EL (cell line): ENCODE data around the gene MBP.
A peak's percentile ranks its signal among the peaks of the same experiment; 100 is the strongest.

Experiments
- DNase-seq: peaks from one replicate; pipeline ENCODE4 v3.0.0-alpha.2; 2016

Gene MBP

GRCh38 chr18:77016936-77017335 lies 115.6 kb downstream of the MBP start:
- no peak for DNase-seq

GRCh38 chr18:77015771-77016710 lies 116.5 kb downstream of the MBP start:
- DNase-seq: no peak

DNA sequence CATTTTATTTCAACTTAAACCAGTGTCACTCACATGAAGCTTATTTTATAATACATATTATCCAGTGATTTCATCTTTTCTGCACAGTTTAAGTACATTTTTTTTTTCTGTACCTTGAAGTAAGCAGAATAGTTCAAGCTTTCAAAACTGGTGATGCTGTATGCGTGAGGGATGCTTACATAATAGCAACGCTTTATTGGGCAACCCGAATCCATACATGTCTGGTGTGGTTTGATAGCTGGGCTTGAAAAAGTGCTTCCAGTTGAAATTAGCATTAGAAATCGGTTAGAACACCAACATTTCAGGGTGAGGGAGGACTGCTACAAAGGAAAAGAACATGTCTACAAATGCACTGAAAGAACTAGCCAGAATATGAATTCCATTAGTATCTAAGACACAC lies 117.4 kb downstream of the MBP start:
- DNase-seq: no peak

- no peak for DNase-seq
Measured at GRCh38 chr18:77014538-77014937, 118.0 kb downstream of the MBP start.

DNA sequence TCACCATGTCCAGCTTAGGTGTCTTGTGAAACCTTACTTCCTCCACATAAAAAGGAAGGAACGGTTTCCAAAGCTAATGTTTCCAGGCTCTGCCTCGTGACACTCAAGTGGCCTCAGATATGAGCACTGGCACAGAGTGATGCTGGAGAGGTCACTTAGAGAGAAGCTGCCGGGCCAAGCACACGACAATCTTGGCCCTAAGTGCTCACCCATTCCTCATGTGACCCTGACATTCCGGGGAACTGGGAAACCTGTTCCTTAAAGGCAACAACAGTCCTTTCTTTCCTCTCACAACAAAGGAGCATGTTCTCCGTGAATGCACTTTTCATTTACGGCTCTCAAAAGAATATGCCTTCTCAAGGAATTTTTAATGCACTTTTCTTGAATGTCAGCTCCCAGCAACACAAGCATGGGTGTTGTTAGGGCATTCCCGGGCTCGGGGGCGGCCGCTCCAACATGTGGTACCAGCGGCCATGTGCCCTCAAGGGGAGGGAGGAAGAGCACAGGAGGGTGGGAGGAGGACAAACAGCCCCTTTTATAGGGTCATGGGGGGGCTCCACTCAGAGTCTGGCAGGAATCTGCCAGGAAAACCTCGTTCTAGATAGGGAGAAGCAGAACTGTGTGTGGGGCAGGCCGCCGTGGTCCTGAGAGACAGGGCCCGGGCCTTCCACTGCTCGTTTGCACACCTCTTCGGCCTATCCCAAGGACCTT lies 118.6 kb downstream of the MBP start:
- DNase-seq: no peak

DNA sequence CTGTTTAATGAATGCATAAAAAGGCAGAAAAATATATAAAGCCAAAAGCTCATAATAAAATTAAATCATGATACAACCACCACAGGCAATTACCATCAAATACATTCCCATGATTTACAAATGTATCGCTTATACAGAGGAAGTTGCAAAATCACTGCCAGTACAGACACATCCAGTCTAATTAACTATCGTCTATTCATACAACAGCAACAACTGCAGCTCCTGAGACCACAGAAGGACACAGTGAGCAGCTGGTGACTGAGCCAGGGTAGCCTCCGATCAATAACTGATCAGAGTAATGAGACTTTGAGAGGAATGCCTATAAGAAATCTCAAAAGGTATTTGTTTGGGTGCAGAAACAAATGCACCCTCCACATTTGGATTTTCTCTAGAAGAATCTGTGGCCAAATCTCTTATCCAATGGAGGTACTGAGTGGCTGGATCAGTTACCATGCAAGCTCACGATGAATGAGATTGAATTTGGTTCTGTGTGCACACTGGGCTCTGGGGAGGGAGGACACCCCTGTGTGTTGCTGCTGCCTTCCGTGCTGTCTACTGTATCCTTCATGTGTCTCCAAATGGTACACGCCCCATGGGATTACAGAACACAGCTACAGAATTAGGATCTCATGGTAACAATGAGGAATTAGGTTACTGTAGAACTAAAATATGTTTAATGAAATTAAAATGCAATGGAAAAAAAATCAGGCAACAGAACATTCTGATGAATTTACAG lies 119.6 kb downstream of the MBP start:
- no peak for DNase-seq

DNA sequence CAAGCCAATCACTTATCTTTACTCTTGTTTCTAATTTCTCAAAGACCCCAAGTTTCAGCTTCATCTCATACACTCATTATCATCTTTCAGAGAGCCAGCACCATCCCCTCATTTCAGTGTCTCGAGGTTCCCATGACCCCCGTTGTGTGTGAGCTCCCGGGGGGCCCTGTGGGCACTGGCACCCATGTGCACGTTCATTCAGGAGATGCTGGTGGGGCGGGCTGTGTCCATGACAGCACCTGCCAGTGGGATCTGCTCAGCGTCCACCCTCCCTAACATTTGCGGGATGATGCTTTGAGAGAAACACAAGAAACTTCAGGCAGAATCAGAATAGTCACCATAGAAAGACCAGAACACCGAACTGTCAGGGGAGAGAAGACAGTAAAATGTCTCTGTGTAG lies 120.5 kb downstream of the MBP start:
- no peak for DNase-seq

GRCh38 chr18:77009675-77010074 lies 122.9 kb downstream of the MBP start:
- DNase-seq: no peak

GRCh38 chr18:77008576-77009315 lies 123.8 kb downstream of the MBP start:
- DNase-seq: no peak

- no peak for DNase-seq
Measured at GRCh38 chr18:77008006-77008405, 124.6 kb downstream of the MBP start.

DNA sequence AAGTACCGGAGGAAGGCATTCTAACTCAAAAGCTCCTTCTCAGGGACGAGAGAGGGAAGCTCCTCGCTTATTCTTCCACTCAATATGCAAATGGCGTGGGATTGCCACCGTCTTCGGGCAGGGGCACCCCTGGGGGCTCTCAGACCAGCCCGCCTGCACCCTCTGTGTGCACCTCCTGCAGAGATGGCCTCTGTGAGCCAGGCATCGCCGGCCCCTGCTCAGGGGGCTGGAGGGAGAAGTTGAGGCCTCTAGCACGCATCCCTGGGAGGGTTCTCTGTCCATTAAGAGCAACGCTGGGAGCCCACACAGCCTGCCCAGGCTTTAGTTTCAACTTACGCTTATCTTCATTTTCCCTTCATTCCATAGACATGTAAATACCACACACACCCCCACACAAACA lies 125.3 kb downstream of the MBP start:
- no peak for DNase-seq

- no peak for DNase-seq
Measured at GRCh38 chr18:77006305-77007175, 126.0 kb downstream of the MBP start.

DNA sequence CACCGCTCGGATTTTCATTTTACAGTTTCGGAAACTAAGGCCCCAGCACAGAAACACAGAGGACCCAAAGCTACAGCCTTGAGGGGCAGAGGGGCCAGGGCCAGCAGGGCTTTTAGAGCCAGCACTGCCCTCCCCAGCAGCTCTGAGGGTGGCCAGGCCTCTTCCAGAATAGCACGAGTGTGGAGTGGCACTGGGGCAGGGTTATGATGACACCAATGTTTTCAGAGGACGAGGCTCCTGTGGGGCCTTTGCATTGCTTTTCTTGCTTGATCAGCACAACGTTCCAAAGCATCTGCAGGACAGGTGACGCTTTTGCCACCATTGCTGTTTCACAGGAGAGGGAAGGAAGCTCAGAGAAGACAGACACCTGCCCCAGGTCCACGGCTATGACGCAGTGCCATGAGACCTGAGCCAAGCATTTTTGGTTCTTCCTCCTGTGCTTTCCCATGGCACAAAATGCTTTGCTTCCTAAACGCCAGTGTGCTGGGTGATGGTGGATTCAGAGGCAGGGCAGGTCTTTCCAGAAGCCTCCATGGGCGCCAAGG lies 126.9 kb downstream of the MBP start:
- DNase-seq: no peak

DNA sequence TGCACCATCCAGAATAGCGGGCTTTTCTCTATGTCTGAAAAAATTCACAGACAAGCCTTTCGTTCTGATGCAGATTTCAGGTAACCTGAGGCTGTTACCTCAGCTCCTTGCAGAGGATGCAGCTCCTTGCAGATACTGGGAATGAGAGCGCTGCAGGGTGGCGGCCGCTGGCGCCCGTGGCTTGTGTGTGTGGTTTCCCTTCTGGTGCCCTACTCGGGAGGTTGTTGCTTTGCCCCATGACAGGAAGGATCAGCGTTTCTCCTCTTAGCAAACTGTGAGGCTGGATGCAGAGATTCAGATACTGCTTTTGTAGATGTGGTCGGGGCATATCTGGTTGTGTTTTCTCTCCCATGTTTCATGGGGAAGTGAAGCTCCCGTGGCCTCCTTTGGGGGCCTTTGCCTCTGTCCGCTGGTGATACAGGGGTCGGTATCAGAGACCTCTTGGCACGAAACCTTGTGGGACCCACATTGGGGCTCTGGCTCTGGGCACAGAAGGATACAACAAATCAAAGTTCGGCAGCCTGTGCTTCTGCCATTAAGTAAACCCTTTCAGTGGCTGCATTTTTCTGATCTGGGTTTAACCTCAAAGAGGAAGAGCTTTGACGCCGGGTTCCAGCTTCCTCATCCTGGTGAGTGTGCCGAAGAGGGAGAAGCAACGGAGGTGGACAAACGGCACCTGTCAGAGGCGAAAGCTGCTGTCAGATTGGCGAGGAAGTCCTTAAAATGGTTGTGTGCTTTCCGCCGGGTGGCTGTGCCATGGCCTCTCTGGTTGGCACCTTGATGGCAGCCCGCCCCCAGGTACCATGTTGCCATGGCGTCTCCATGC lies 127.8 kb downstream of the MBP start:
- DNase-seq: no peak

DNA sequence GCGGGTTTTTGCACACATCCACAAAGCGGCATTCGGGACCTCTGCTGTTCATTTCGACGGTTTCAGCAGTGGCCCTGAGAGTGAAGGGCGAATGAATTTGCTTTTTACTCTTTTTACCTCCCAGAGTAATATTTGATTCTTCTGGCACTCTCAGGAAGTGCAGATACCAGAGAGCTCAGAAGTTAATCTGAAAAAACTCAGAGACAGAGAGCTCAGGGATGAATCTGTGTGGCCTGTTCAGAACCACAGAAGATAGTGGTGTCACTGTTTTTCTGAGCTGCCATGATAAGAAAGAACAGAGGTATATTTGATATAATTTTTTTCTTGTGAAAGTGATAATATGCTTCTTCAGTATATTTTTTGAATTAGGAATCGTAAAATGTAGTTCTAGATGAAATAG lies 129.3 kb downstream of the MBP start:
- DNase-seq: no peak

DNA sequence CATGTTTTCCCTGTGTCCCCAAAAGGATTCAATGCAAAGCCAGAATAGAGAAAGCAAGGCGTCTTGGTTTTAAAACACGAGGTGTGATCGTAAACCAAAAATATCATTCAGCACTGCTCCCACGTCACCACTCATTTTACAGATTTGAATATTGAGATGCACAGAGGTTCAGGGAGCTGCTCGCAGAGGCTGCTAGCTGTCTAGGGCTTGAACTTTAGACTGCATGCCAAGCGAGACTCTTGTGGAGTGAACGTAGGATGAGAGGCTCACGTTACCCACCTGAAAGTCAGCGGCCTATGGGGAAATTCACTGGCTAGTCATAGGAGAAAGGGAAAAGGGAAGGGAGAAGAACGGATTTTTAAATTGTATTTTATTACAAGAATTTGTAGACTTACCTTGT lies 130.1 kb downstream of the MBP start:
- DNase-seq: no peak

GRCh38 chr18:77001979-77002378 lies 130.6 kb downstream of the MBP start:
- no peak for DNase-seq

GRCh38 chr18:77001041-77001440 lies 131.5 kb downstream of the MBP start:
- DNase-seq: no peak

DNA sequence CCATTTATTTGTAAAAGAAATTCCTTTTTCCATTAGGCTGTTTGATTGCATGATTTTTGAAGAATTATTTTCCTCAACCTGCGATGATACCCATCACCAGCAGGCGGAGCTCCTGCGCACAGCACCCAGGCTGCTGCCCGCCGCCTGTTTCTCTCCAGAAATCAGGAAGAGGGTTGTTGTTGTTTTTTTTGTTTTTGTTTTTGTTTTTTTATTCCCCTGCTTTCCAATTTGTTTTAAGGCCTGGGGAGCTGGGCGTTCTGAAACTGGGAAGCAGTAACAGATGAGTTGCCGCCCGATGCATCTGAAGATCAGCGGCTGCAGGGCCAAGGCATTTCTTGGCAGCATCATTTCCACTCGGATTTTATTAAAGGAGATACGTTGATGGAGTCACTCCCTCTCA lies 132.1 kb downstream of the MBP start:
- peak; percentile 41 for DNase-seq

DNA sequence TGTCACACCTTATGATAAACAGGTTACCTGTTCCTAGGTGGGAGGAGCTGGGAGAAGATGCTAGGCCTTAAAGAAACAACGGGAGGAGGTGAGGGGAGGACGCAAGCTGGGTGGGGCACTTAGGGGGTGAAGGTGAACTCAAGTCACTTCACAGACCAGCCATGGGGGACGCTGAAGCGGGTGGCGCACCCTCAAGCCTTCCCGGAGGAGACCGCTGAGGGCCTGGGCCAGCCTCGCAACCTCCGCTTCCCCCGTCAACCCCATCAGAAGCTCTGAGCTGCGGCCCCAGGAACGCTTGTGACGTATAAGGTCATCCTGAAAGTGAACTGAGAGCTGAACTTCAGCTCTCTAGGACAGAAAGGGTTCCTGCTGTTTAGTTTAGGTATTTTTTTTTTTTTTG lies 133.5 kb downstream of the MBP start:
- no peak for DNase-seq
